Midbrain (tissue), 1 donor: ENCODE data around the gene FCHO1.

Source experiments
- DNase-seq: peaks from one replicate; lab custom pipeline; 2025; lab: John Stamatoyannopoulos, UW

FCHO1 gene, protein sequence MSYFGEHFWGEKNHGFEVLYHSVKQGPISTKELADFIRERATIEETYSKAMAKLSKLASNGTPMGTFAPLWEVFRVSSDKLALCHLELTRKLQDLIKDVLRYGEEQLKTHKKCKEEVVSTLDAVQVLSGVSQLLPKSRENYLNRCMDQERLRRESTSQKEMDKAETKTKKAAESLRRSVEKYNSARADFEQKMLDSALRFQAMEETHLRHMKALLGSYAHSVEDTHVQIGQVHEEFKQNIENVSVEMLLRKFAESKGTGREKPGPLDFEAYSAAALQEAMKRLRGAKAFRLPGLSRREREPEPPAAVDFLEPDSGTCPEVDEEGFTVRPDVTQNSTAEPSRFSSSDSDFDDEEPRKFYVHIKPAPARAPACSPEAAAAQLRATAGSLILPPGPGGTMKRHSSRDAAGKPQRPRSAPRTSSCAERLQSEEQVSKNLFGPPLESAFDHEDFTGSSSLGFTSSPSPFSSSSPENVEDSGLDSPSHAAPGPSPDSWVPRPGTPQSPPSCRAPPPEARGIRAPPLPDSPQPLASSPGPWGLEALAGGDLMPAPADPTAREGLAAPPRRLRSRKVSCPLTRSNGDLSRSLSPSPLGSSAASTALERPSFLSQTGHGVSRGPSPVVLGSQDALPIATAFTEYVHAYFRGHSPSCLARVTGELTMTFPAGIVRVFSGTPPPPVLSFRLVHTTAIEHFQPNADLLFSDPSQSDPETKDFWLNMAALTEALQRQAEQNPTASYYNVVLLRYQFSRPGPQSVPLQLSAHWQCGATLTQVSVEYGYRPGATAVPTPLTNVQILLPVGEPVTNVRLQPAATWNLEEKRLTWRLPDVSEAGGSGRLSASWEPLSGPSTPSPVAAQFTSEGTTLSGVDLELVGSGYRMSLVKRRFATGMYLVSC

DNA sequence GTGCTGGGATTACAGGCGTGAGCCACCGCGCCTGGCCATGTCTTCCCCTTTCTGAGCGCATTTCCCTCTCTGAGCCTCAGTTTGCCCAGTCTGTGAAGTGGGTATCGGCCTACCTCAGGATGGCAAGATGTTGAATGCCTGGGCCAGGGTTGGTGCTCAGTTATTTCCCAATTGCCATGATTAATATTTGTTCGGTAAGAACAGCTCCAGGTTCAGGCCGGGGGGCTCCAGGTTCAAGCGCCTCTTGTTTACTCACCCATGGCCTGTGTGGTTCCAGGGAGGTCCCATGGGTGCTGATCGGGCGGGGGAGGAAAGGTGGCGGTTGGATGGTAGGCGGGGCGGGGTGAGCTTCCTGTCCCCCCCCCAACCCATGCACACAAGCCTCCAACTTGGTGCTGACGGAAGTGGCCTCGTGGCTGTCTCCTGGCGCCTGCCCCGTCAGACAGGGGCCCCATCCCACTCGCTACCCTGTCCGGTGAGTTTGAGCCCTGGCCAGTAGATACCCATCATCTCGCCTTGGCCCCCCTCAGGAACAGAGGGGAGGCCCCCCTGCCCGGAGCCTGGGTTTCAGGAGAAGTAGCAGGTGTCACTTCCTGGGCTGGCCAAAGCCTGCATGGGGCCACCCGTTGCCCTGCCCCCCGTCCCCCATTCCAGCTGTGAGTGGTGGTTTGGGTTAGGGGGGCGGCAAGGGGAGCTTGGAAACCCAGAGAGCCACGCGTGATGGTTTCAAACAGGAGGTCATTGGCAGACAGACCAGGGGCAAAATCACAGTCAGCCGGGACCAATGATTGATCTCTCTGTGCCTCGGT lies at the start of gene FCHO1:
FCHO1 (plus strand) TSS at position 375 of the 809 bp plus-strand sequence. CDS start 3,688 bp downstream, outside the sequence.
- DNase-seq = no peak

DNA sequence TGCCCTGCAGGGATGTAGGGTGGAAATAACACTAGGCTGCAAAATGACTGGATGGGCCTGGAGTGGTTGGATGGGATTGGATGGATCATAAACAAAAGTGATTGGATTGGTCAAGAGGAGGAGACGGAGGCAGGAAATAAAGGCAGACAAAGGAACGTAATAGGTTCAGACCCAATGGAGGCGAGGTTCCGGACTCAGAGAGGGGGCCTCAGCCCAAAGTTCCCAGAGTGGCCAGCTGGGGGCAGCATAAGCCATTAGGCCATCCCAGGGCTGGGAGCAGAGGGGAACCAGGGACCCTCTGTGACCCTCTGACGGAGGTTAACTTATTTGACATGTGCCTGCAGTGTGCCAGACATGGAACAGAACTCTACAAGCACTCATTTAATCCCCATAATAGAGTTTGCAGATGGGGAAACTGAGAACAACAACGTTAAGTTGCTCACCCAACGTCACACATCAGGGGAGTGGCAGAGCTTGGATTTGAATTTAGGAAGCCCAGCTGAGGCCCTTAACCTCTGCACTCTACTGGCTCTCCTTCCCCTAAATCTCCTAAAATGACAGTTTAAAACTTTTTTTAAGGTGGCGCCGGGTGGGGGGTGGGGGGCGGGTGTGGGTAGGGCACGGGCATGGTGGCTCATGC lies 47.3 kb upstream of the FCHO1 start:
- peak; percentile 57 for DNase-seq

DNA sequence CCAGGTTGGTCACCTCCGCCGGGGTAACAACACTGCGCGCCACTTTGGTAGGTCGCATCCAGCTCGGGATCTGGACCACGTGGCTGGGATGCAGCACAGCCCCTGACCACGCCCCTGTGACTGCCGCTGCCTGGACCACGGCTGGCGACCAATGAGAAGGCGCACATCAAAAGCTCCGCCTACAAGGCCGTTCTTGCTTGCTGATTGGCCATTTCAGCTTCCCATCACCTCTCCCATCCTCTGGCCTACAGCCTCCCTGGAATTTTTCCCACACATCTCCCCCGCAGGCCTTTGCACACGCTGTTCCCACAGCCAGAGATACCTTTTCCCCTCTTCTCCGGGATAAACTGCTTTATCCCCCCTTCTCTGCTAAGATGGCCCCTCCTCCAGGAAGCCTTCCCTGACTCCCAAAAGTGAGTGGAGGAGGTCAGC lies 44.5 kb upstream of the FCHO1 start:
- peak; percentile 26 for DNase-seq

DNA sequence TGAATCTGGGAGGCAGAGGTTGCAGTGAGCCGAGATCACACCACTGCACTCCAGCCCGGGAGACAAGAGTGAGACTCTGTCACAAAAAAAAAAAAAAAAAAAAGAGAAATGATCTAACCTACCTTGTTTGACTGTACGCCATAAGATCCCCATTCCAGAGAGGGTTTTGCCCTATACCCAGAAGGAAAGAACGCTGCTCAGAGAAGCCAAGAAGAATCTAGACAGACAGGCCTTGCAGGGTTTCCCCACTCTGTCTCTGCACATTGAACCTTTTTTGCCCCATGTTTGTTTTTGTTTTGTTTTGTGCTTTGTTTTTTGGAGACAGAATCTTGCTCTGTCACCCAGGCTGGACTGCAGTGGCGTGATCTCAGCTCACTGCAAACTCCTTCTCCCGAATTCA lies 39.4 kb upstream of the FCHO1 start:
- no peak for DNase-seq

DNA sequence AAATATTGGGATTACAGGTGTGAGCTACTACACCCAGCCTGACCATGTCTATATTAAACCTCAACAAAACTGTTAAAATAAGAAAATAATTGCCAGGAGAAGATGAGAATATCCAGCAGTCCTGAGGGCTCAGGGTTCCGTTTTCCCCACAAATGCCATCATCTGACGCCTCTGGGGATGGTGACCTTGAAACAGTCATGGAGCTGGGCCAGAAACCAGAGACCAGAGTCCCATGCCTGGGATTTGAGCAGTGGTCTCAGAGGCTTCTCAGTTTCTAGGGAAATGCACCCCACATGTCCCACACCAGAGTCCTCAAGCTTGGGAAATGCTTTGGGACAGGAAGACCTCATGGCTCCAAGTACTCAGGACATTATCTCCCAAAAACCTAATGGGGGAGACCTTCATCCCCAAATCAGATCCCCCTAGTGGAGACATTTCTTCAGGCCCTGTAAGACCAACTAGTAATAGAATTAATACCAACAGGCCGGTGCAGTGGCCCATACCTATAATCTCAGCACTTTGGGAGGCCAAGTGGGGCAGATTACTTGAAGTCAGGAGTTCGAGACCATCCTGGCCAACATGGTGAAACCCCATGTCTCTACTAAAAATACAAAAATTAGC lies 34.9 kb upstream of the FCHO1 start:
- no peak for DNase-seq

DNA sequence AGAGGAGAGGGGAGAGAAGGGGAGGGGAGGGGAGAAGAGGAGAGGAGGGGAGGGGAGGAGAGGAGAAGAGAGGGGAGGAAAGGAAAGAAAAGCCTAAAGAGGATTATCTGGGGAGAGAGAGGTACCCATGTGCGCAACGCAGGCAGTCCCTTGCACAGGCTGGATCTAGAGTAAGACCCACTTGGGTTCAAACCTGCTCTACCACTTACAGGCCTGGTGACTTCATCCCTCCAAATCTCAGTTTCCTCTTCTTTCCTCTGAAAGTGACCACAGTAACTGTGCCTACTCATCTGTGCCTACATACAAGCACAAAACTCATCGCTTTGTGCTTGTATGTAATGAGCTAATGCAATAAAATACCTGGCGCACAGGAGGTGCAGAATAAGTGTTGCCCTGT lies 32.7 kb upstream of the FCHO1 start:
- DNase-seq = no peak

DNA sequence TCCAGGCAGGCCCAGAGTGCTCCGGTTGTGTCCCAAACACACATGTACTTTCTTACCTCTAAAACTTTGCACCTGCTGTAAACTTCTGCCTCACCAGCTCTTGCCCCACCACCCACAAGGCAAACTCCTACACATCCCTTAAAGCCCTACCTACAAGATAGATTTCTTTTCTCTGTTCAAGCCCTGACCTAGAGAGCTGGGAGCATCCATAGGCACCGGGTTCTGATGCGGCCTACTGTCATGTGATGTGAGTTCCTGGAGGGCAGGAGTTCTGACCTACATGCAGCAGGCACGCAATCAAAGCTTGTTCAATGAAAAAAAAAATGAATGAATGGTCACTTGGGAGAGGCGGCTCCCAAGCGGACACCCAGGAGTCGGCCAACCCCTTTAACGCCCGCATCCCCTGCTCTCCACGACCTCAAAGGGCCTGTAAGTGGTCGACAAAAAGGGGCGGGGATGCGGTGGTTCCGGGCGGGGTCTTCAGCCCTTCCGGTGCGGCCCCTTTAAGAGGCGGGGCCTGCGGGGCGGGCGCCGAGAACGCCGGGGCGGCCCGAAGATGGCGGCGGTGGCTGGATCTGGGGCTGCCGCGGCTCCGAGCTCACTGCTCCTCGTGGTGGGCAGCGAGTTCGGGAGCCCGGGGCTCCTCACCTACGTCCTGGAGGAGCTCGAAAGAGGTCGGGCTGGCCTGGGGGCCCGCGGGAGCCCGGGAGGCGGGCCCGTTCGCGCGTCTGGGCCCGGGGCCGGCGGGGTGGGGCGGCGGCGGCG lies 32.1 kb upstream of the FCHO1 start, which contains the start of gene MAP1S:
MAP1S (plus strand) TSS at position 534 of the 765 bp plus-strand sequence; CDS start at position 557, 23 bp downstream.
- peak; percentile 33 for DNase-seq

DNA sequence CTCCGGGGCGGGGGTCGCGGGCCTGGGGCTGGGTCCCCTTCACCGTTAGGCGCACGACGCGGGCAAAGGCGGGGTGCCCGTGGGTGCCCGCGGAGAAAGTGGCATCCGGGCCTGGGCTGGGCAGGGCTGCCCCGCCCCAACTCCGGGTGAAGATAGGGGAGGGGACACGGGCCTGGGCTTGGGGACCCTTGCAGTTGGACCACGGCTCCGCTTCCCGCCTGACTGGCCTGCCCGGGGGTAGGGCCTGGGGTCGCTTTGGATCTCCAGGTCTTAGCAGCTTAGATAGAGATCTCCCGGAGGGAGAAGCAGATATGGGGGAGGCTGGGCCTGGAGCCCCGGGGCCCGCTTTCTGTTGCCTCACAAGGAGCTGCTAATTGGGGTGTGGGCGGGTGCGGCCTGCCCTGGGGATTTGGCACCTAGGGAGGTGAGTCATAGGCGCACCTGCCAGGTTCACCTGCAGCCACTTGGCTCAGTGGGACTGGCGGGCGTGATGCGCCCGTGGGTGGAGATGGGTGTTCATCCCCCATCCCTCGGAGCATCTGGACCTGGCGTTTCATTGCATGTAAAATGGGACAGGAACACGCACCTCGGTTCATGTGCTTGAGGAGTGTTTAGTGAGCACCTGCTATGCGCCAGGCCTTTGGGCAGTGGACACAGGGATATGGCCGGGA lies 31.4 kb upstream of the FCHO1 start:
- no peak for DNase-seq

DNA sequence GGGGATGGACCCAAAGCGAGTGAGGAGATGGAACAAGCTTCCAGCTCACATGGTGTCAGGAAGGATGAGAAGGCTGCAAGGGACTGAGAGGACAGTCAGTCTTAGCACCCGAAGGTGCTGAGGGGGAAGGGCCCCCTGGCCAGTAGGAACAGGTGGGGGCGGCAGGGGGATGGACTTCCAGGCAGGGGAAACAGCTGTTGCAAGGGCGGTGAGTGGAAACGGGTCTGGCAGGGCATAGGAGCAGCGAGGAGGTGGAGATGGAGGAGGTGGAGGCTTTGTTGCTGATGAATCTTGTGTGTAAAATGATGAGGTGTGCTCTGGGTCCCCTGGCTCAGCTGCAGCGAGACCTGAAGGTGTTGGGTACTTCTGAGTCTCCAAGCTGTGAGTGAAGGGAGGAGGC lies 30.8 kb upstream of the FCHO1 start:
- DNase-seq = no peak

DNA sequence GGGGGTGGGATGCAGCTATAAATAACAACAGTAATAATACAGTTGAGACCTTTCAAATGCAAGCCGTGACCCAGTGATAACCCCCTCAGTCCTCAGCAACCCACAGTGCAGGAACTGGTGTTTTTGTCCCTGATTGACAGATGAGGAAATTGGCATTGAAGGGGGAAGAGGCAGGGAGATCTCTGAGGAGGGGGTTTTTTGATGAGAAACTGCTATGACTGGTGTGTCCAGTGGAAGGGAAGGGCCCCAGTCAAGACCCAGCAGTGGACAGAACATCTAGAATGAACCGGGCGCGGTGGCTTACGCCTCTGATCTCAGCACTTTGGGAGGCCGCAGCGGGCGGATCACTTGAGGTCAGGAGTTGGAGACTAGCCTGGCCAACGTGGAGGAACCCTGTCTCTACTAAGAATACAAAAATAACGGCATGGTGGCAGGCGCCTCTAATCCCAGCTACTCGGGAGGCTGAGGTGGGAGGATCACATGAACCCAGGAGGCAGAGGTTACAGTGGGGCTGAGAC lies 30.1 kb upstream of the FCHO1 start:
- DNase-seq = no peak

DNA sequence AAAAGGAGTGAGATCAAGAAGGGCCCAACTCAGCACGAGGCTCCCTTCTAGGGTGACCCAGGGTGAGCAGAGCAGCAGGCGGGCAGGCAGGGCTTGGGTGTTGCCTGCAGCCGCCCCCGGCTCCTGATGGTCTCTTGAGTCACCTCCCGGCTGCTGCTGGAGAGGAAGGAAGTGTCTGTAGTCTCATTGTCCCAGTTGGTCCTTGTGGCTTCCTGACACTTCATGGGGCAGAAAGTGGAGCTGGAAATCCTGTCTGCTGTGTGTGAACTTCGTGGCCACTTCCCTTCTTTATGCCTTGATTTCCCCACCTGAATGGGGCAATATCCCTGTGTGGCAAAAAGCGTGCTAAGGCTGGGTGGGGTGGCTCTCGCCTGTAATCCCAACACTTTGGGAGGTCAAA lies 29.5 kb upstream of the FCHO1 start:
- peak; percentile 4 for DNase-seq

DNA sequence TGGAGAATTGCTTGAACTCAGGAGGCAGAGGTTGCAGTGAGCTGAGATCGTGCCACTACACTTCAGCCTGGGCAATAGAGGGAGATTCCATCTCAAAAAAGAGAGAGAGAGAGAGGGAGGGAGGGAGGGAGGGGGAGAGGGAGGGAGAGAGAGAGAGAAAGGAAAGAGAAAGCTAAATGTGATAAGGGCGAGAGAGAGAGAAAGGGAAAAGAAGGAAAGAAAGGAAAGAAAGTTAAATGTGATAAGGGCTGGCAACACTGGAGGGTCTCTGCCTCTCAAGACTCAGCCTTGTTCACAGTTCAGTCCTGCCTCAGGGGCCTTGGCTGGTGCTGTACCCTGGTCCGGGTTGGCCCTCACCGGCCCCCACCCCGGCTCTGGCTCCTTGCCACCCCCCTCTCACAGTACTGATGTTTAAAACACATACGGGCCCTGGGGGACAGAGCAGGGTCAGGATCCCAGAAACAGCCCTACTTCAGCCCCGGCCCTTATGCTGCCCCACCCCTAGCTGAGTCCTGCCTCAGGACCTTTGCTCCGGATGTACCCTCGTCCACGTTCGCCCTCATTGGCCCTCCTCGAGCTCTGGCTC lies 28.5 kb upstream of the FCHO1 start:
- DNase-seq = no peak

DNA sequence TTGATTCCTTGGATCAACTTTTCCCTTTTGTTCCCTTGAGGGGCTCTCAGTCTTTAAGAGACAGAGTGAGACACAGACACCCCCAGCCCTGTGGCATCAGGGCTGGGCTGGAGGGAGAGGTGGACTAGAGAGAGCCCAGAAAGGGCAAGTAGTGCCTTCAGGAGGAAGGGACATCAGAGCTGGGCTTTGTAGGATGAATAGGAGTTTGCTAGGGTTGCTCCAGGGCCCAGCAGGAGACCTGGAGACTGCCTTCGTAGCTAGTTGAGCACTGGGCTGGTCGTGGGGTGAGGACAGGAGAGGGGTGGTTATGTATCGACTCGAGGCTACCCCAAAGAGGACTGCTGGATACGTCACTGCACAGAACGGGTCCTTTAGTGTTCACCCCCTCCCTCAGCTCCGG lies 26.6 kb upstream of the FCHO1 start:
- no peak for DNase-seq

DNA sequence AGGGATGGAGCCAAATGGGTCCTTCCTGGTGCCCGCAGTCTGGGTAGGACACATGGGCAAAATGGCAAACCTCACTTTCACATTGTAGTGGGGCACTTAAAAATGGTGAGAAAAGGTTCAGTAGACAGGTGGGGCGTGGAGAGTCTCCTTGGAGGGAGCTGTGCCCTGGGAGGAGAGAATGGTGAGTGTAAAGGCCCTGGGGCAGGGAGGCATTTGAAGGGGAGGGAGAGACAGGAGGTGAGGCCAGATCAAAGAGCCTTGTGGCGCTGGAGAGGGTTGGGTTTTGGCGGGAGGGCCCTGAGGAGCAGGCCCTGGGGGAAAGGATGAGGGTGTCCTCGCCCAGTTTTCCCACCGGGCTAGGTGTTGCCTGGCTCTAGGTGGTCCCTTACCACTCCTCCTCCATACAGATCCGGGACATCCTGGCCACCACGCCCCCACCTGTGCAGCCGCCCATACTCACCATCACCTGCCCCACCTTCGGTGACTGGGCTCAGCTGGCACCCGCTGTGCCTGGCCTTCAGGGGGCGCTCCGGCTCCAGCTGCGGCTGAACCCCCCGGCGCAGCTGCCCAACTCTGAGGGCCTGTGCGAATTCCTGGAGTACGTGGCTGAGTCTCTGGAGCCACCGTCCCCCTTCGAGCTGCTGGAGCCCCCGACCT lies 25.7 kb upstream of the FCHO1 start:
- no peak for DNase-seq

DNA sequence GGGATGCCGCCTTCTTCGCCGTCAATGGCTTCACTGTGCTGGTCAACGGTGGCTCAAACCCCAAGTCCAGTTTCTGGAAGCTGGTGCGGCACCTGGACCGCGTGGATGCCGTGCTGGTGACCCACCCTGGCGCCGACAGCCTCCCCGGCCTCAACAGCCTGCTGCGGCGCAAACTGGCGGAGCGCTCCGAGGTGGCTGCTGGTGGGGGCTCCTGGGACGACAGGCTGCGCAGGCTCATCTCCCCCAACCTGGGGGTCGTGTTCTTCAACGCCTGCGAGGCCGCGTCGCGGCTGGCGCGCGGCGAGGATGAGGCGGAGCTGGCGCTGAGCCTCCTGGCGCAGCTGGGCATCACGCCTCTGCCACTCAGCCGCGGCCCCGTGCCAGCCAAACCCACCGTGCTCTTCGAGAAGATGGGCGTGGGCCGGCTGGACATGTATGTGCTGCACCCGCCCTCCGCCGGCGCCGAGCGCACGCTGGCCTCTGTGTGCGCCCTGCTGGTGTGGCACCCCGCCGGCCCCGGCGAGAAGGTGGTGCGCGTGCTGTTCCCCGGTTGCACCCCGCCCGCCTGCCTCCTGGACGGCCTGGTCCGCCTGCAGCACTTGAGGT lies 25.0 kb upstream of the FCHO1 start:
- no peak for DNase-seq

DNA sequence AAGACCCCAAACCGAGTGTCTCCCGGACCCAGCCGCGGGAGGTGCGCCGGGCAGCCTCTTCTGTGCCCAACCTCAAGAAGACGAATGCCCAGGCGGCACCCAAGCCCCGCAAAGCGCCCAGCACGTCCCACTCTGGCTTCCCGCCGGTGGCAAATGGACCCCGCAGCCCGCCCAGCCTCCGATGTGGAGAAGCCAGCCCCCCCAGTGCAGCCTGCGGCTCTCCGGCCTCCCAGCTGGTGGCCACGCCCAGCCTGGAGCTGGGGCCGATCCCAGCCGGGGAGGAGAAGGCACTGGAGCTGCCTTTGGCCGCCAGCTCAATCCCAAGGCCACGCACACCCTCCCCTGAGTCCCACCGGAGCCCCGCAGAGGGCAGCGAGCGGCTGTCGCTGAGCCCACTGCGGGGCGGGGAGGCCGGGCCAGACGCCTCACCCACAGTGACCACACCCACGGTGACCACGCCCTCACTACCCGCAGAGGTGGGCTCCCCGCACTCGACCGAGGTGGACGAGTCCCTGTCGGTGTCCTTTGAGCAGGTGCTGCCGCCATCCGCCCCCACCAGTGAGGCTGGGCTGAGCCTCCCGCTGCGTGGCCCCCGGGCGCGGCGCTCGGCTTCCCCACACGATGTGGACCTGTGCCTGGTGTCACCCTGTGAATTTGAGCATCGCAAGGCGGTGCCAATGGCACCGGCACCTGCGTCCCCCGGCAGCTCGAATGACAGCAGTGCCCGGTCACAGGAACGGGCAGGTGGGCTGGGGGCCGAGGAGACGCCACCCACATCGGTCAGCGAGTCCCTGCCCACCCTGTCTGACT lies 24.1 kb upstream of the FCHO1 start:
- DNase-seq = no peak

DNA sequence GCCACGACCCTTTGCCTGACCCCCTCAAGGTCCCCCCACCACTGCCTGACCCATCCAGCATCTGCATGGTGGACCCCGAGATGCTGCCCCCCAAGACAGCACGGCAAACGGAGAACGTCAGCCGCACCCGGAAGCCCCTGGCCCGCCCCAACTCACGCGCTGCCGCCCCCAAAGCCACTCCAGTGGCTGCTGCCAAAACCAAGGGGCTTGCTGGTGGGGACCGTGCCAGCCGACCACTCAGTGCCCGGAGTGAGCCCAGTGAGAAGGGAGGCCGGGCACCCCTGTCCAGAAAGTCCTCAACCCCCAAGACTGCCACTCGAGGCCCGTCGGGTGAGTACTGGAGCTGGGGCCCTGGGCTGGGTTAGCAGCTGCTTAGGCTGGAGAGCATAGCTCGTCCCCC lies 23.4 kb upstream of the FCHO1 start:
- no peak for DNase-seq
